Measurements from ENCODE around the gene MYH10. TPM values are rescaled to one million over a fixed set of nuclear protein-coding genes. Genes with fewer than 3 reads are reported as not detected.

Gene MYH10
- total and polyA plus RNA-seq, 9 of the 15 experiments (the other 6 are each of a cell fraction or from before 2014, with no cell fraction given) = 16.3 to 95.3 (median 39.7) TPM

GRCh38 chr17:8435245-8436168 is 195.0 kb downstream of the MYH10 start, which contains the start of gene NDEL1 (continued):
- TF ChIP-seq POLR2G (IDR thresholded peaks at IDR 0.05; ENCODE audit: low read depth, low read length) = peak; percentile 94
- TF ChIP-seq CREB1 (IDR thresholded peaks at IDR 0.05) = peak; percentile 80
- peak; percentile 79 for TF ChIP-seq CREB1 (CRISPR knock-in tag; IDR thresholded peaks at IDR 0.05)
- peak; percentile 81 for TF ChIP-seq SUPT5H (IDR thresholded peaks at IDR 0.05)
- peak; percentile 88 for TF ChIP-seq POLR2A (conservative IDR thresholded peaks at IDR 0.05)
- TF ChIP-seq HNRNPLL (IDR thresholded peaks at IDR 0.05; ENCODE audit: low read depth, low read length, poor library complexity, severe bottlenecking) = peak; percentile 67
- TF ChIP-seq RFX1 (IDR thresholded peaks at IDR 0.05) = no peak
- no peak for TF ChIP-seq SMARCB1 (IDR thresholded peaks at IDR 0.05; ENCODE audit: insufficient read length, low read depth)
- peak in 1 of 2 experiments; percentile 34 for TF ChIP-seq AFF1 (IDR thresholded peaks at IDR 0.05; ENCODE audit: low read depth in 1 of 2, partially characterized antibody in 2 of 2)
- peak; percentile 47 for TF ChIP-seq L3MBTL2 (IDR thresholded peaks at IDR 0.05)
- peak; percentile 45; the same call in 1 of the 2 replicates for TF ChIP-seq TFAP4 (CRISPR knock-in tag; IDR thresholded peaks at IDR 0.05; ENCODE audit: borderline replicate concordance)
- peak; percentile 19 for TF ChIP-seq POU5F1 (IDR thresholded peaks at IDR 0.05; ENCODE audit: borderline replicate concordance, low read depth, low read length, partially characterized antibody)
- 0 out of 2 replicates have a peak, but pooled peaks have one; percentile 55 for TF ChIP-seq E2F5 (CRISPR knock-in tag; IDR thresholded peaks at IDR 0.05)
- peak; percentile 32 for TF ChIP-seq CCNT2 (IDR thresholded peaks at IDR 0.05; ENCODE audit: borderline replicate concordance, extremely low read depth, insufficient read length, low read depth, low read length)
- peak in 1 of 2 experiments; percentile 35; a peak in 1 of 4 replicates for TF ChIP-seq SIN3A (IDR thresholded peaks at IDR 0.05; ENCODE audit: borderline replicate concordance in 2 of 2, control insufficient read depth in 1 of 2, low read depth in 2 of 2, low read length in 2 of 2)
- peak; percentile 88; the same call in 1 of the 2 replicates for TF ChIP-seq PHF8 (IDR thresholded peaks at IDR 0.05; ENCODE audit: borderline replicate concordance, low read length)
- no peak for TF ChIP-seq ARHGAP35 (IDR thresholded peaks at IDR 0.05; ENCODE audit: partially characterized antibody)
- no peak for TF ChIP-seq SREBF1 (IDR thresholded peaks at IDR 0.05; ENCODE audit: borderline replicate concordance, low read depth, low read length)

All from K562 (cell line).